Middle frontal gyrus (tissue), 1 donor: Measurements from ENCODE around the gene SPSB1.

ENCODE experiments used
- DNase-seq: peaks from one replicate; pipeline ENCODE4 v3.0.0-alpha.2; 2015; ENCODE audit warnings: low spot score; ENCODE audit errors: extremely low spot score

The SPSB1 gene

DNA sequence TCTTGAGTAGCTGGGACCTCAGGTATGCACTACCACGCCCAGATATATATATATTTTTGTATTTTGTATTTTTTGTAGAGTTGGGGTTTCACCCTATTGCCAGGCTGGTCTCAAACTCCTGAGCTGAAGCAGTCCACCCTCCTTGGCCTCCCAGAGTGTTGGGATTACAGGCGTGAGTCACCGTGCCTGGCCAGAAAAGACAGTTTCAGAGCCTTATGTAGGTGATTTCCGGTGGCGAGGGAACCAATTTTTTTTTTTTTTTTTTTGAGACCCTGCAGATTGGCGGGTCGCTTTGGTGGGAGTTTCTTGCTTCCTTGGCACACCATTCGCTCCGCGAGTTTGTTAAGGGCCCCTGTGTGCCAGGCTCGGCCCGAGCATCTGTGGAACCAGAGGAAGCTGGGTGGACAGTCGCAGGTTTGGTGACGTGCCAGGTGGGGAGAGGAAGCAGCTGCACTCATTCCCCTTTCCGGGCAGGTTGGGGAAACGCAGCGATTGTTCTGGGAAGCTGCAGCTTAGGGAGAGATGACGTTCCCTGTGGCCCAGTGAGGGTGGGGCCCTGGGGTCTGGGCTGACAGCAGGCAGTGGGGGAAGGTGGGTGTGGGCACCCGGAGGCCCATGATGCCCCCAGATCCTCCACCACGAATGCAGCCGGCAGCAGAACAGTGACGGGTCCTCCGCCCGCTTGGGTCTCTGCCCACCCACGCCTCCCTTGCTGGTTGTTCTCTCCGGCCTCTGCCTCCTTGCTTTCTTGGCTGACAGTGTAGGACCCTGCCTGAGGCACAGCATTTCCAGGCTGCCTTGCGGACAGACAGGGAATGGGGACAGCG lies 25.1 kb downstream of the SPSB1 start:
- no peak for DNase-seq

DNA sequence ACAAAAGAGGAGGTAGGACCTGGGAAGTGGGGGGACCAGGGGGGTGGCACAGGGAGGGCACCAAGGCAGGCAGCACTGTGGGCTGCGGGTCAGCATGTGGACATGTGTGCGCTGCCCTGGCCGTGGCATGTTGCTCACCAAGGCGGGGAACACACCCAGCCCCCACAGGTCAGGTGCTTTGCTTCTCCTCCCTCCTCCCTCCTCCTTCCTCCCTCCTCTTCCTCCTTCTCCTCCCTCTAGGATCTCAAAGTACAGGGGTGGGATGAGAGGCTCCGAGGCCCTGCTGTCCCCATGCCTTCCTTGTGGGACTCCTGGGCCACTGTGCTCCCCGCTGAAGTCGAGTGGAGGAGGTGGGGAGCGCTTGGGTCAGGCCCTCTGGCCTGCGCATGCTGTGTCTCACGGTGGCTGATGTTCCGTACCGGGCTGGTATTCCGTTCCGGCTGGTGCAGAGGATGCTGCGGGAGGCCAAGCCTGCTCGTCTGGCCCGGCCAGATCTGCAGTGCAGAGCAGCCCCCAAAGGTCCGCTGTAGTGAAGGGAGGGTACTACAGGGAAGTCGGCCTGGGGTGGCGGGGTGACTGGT lies 26.6 kb downstream of the SPSB1 start:
- DNase-seq = no peak

DNA sequence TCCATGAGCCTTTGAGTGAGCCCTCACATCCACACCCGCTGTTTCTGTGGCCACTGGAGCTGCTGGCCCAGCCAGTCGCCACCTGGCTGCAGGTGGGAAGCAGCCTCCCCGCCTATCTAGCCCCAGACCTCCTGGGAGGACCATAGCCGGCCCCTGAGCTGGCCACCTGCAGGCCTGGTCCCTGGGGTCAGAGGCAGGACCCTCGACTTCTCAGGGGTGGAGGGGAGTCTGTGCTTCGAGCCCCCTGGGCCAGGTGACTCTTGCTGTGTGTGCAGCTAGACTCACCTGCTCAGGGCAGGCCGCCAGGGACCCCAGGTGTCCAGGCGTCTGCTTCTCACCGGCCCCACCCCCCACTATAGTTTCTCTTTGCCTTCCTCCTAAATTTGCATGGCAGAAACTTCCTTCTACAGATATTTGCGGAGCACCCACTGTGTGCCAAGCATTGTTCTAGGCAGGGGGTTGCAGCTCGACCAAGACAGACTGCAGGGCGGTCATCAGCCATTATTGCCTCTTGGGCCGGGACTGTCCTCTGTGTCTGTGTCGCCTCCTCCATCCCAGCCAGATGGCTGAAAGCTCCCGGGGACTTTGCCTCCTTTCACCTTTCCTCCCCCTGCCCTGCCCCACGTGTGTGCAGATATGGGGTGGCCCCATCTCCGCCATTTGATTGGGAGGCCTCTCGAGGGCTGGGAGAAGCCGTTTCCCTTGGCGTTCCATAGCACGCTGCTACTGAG lies 27.3 kb downstream of the SPSB1 start:
- no peak for DNase-seq

DNA sequence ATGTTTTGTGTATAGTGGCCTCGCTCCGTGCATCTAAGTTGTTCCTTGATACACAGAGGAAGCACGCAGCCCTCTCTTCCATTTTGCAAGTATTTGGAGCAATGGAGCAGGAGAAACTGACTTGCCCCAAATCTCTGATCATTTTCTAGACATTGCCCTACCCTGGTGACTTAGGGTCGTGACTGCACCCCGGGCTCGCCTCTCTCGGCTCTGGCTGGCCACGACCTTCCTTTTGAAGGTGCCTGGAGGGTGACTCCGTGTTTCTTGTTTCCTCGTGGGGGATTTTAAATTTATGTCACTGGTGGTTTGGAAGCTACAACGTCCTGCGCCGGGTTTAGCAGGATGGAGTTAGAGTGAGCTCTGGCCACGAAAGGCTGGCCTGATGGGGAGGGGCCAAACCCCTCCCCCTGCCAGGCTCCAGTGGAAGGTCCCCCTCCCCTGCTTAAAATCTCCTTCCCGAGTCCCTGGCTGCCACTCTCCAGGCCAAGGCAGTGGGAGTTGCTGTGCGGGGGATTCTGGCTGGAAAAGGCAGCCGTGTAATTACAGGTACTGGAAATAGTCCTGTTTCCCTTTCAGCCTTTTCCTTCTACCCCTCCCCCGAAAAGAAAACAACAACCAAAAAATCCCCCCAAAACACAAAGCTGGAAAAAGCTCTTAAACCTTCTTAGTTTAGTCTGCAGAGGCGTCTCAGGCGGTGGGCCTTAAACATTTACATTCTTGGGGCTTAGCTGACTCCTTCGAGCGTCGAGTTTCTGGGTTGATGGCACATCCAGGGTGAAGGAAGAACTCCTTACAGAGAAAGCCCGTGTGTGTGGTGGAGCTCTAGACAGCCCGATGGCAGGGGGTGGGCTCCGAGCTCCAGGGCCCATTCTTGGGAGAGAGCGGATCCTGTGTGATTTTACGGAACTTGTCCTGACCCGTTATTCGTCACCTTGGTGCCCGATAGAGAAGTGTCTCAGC lies 28.1 kb downstream of the SPSB1 start:
- no peak for DNase-seq

DNA sequence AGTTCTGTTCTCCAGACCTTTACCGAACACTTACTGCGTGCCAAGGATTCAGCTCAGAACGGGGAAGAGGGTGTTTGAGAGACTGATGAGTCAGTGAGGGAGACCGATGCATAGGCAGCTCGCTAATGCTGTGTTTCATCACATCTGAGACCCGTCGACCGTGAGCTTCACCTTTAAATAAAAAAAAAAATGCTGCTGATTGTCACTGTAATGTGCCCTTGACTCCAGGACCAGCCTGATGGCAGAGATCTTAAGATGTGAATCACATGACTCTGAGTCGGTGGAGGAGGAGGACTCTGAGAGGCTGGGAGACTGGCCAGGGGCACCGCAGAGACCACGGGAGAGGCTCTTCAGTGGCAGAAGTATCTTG lies 28.8 kb downstream of the SPSB1 start:
- DNase-seq = no peak

DNA sequence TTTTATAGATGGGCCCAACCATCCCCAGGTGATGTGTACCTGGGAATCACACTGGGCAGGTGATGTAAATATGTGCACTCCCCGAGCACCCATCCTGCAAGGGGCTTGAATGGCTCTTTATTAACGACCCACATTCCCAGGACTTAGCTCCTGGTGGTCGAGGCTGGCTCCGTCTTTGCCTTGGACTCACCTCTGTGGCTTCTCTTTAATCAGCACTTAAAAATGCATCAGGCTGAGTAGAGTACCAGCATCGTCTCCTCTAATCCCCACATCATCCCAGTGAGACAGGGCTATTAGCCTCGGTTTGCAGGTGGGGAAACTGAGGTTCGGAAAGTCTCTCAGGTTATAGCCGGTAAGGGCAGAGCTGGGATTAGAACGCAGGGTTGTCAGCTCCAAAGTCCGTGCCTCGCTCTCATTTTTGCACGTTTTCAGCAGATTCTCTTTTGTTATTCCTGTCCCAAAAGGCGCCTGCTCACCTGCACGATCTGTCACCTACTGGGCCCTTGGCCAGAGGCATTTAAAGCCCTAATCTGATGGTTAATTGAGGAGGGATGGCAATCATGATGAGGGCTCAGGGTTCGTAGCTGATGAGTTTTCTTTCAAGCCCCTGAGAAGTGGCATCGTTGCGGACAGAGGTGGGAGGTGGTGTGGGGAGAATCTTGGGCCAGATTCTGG lies 29.4 kb downstream of the SPSB1 start:
- DNase-seq = no peak

DNA sequence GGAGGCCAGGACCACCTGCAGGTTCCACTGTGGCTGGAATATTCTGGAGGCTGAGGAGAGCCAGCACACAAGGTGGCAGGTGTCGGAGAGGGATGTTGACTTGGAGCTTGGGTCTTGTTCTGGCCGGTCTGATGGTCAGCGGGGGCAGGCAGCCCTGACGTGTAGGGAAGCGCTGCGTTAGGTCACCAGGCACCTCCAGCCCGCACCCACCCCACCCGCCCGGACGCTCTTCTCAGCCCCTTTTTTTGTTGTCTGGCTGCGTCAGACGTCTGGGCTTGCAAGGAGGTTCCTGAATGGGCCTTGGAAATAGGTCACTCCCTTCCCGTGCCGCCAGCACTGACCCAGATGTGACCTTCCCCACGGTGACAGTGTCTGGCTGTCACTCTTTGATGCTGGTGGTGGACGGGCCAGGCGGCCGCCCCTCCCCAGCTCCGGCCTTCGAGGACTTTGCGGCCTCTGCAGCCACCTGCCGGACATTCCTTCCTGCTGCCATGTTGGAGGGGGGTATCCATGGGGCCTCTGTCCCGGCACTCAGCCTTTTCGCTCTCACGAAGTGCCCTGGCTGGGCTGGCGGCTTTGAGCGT lies 30.1 kb downstream of the SPSB1 start:
- DNase-seq = no peak

DNA sequence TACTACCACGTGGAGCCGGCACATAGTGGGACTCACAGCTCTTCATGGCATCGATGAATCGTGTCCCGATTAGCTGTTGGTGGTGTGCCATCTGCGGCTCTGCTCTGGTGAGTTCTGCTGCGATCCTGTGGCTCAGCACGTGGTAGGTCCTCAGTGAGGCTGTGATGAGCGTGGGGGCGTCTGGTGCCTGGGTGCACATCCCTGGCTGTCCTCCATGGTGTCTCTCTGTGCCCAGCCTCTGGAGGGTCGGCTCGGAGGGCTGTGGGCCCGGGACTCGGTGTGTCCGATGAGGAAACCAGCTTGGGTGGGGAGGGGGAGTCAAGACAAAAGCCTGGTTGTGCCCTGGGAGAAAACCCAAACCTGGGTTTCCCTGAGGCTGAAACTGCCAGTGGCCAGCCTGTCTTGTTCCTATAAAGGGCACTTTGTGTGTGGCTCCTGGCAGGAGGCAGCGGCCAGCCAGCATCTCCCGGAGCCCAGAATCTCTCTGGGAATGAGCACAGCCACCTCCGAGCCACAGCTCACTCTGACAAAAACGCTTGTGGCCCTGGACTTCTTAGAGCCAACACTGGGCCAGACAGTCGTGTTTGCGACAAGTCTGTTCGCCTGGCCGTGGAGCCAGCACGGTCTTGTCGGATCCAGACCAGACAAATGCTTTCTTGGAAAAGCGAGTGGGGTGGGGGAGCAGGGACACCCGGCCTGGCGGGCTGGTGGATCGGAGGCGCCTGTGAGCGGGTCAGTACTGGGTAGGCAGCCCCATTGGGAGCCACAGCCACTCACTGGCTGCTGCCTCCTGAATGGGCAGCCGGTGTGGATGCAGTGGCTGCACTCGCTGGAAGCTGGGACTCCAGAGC lies 31.8 kb downstream of the SPSB1 start:
- DNase-seq = peak; percentile 40

DNA sequence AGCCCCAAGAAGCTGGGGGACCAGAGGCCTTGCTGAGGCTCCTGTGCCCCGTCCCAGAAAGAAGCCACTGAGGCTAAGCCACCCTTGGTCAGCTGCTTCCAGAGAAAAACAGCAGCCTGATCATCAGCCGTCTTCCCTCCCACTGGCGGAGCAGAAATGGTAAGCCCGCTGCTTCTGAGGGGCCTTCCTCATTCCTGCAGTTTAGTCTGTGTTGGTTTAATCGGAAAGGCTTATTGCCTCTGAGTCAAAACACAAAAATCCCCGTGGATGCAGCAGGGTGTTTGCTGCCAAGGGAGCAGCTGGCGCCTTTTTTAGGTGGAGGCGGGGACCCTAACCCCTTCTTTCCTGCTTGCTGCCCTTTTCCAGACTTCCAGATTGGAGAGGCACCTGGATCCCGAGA lies 33.9 kb downstream of the SPSB1 start:
- DNase-seq = no peak

DNA sequence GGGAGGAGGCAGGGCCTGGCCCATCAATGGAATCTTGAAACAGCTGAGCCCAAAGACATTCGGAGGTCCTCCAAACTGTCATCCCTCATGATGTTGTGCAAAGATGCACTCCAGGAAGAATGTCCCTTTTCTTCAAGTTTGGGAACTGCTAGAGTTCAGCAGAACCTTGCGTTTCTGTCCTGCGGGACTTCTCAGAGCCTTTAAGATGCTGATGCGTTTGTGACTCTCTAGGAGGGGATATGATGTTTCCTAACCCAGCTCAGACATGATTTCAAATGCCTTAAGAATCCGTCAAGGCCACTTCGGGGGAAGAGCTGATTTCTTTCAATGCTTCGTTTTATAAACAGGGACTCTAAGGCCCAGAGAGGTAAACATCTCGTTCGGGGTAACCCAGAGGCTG lies 35.5 kb downstream of the SPSB1 start:
- no peak for DNase-seq

DNA sequence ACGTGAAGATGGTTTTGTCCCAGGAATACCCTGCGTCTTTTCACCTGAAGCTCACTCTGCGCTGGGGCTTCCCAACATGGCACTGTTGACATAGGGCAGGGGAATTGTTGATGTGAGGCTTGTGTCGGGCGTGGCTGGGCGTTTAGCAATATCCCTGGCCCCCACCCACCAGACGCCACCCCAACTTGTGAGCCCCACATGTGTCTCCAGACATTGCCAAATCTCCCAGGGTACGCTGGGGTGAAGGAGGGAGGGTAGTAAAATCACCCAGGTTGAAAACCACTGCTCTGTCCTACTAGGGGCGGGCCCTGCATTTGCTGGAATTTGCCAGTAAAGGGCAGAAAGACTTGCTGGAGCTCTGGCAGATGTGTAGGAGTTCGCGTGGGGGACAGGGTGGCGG lies 36.0 kb downstream of the SPSB1 start:
- DNase-seq = no peak

DNA sequence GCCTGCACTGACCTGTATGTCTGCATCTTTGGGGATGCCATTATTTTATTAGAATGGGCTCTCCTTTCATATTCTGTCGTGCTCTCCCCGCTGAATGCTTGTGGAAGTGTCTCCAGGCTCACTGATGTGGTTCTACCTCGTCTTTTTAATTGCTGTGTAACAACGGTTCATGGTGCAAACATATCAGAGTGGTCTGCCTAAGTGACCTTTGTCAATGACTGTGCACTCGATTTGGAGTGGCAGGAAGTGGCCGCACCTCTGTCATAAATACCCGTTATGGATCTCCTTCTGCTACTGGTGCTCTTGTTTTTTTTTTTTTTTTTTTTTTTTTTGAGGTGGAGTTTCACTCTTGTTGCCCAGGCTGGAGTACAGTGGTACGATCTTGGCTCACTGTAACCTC lies 38.3 kb downstream of the SPSB1 start:
- DNase-seq = no peak

DNA sequence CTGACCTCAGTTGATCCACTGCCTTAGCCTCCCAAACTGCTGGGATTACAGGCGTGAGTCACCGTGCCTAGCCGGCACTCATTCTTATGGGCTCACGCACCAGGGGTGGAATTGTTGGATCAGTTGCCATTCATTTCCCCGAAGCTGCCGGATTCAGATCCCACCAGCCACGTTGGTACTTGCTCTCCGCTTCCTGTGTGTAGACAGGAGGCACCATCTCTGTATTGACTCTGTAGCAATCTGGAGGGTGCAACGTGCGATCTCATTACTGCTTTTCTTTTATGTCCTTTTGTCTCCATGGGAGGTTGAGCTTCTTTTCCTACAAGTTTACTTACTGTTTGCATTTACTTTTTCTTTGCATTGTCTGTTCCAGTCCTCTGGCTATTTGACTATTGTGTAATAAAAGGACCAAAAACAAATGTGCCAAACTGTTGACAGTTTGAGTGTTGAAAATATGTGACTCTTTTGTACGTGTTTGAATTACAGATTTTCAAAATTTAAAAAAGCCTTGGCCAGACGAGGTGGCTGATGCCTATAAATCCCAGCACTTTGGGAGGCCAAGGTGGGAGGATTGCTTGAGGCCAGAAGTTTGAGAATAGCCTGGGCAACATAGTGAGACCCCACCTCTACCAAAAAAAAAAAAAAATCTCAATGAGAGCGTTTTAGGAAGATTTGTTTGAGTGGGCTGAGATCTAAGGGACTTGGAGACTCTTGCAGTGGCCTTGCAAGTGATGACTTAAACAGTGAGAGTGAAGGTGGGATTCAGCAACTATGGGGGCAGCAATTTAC lies 39.1 kb downstream of the SPSB1 start:
- DNase-seq = no peak

DNA sequence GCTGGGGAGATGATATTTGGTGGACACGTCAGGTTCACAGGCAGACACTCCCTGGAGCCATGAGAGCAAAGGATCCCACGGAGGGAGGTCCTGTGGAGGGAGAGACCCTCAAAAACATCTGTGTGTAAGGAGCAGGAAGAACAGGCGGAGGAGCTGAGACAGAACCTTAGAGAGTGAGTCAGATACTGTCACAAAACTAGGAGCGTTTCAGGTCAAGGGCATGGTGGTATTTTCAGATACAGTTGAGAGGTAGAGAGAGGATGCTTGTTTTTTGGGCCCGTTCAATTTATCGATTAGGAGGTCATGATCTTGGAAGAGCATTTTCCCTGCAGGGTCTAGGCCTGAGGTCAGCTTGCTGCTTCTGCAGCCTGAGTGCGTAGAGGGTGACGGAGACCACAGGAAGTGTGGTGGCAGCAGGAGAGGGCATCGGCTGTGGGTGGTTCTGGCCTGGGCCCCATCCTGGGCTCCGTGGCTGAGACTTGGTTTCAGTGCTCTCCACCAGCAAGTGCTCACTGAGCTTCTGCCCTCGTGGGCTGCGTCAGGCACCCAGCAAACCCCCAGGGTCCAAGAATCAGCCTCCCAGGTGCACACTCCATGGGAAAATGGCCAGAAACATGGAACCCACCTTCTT lies 39.9 kb downstream of the SPSB1 start:
- DNase-seq = no peak

DNA sequence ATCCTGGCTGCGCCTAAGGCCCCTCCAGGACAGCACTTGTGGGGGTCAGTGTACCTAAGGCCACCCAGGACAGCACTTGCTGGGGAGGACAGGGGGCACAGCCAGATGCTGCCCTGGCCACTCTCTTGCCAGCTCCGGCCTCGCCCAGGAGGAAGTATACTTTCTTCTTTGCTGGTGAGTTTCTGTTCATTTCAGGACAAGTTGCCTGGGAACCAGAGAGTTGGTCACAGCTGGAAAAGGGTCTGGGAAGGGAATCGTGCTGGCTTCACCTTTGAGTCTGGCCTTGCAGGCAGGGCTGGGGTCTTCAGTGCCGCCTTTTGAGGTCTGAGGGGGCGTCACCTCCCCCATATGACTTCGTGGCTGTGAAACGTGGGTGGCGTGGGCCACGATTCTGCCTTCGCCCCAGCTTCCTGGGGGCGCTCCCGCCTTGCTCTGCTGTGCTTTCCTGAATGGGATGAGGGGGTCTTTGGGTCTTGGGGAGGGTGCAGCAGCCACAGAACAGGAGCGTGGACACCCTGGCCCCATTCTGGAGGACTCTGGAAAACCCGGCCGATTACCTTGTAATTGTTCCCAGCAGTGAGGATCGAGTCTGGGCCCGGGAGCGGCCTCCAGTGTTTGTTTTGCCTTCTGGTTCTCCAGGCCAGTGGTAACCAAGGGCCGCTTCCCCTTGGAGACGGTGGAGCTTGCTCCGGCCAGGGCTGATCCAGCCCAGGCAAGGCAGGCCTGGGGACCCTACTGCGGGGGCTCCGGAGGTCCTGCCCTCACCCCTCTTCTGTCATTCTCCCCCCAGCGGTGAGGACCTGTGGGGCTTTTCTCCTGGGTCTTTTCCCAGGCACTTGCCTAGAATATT lies 45.9 kb downstream of the SPSB1 start:
- DNase-seq = no peak

DNA sequence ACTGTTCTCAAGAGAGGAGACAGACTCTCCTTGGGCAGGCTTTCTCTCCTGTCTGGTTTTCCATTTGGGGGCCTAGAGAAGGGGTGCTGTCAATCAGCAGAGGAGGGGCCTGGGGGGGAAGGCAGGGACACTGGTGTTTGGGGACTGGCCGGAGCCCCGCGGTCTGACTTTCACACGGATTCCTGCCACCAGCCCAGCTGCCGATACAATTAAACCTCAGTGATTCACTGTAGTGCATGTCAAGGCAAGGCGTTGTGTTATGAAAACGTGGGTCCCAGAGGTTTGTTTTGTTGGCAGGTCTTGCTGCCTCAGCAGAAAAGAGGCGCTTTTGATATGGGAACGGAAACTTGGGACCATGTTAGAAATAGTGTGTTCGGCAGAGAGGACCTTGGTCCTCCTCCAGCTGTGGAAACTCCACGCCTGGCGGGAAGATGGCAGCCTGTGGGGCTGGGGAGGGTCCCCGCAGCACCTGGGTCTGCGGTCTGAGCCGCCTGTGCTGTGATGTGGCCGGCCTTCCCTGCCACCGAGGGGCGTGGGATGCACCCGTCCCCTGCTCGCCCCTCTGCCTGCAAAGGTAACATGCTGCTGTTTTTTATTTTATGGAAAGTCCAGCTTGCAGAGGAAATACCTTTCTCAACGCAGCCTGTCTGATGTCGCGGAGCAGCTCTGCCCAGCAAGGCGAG lies 47.6 kb downstream of the SPSB1 start:
- no peak for DNase-seq

DNA sequence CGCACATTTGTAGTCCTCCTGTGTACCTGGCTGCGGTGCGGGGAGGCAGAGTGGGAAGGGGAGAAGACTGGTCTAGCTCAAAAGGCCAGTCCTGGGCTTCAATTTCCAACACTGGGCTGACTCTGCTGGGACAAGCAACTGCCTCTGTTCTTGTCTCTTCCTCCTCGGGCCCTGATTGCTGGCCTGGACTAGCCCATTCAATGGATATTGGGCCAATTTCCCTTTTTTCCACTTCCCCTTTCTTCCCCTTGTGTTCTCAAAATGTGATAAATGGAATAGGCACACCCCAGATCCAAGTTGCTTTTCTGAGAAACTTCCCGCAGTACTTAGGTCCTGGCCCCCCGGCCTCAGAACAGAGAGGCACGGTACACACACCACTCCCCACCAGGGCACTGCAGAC lies 48.2 kb downstream of the SPSB1 start:
- DNase-seq = no peak
